ENCODE data around the gene SLC40A1.
"Not testable (repeated sequence)": the region's sequence is repeated elsewhere in the genome, so short reads cannot be mapped to it uniquely, and the experiment has no call there.

Gene SLC40A1

GRCh38 chr2:189580658-189581353 is at the start of gene SLC40A1:
SLC40A1 (minus strand) TSS chr2:189580786; CDS start chr2:189580460, 326 bp downstream.
- DNase-seq (ENCODE audit: low spot score) (no peak), FAIRE-seq (no peak)

GRCh38 chr2:189629531-189630453 is 49.2 kb upstream of the SLC40A1 start:
- FAIRE-seq (no peak), DNase-seq (ENCODE audit: low spot score) (no peak)

- FAIRE-seq (no peak), DNase-seq (ENCODE audit: low spot score) (no peak)
These were observed 48.4 kb upstream of the SLC40A1 start for GRCh38 chr2:189628817-189629530.

- FAIRE-seq, result no peak
These were observed 47.2 kb upstream of the SLC40A1 start for GRCh38 chr2:189627789-189628188.

GRCh38 chr2:189625636-189626035 is 45.0 kb upstream of the SLC40A1 start:
- DNase-seq (ENCODE audit: low spot score), result no peak
- FAIRE-seq, result no peak

More at GRCh38 chr2:189627789-189628188, 47.2 kb upstream of the SLC40A1 start:
- DNase-seq (ENCODE audit: low spot score), result no peak

GRCh38 chr2:189624648-189625355 is 44.2 kb upstream of the SLC40A1 start:
- DNase-seq (ENCODE audit: low spot score) (no peak), FAIRE-seq (no peak)

- FAIRE-seq (no peak), DNase-seq (ENCODE audit: low spot score) (no peak)
These were observed 42.5 kb upstream of the SLC40A1 start for GRCh38 chr2:189623049-189623448.

- no peak for FAIRE-seq
- no peak for DNase-seq (ENCODE audit: low spot score)
These were observed 41.2 kb upstream of the SLC40A1 start for GRCh38 chr2:189621781-189622180.

GRCh38 chr2:189618197-189618596 is 37.6 kb upstream of the SLC40A1 start:
- no peak for FAIRE-seq
- no peak for DNase-seq (ENCODE audit: low spot score)

- FAIRE-seq, result no peak
- no peak for DNase-seq (ENCODE audit: low spot score)
These were observed 34.0 kb upstream of the SLC40A1 start for GRCh38 chr2:189614585-189614984.

GRCh38 chr2:189613650-189614420 is 33.2 kb upstream of the SLC40A1 start:
- no peak for DNase-seq (ENCODE audit: low spot score)

GRCh38 chr2:189613077-189613636 is 32.6 kb upstream of the SLC40A1 start:
- DNase-seq (ENCODE audit: low spot score) (no peak), FAIRE-seq (no peak)

More at GRCh38 chr2:189613650-189614420, 33.2 kb upstream of the SLC40A1 start:
- no peak for FAIRE-seq

- DNase-seq (ENCODE audit: low spot score), result no peak
- FAIRE-seq, result no peak
These were observed 30.1 kb upstream of the SLC40A1 start for GRCh38 chr2:189610700-189611099.

GRCh38 chr2:189609853-189610252 is 29.3 kb upstream of the SLC40A1 start:
- FAIRE-seq, result no peak
- DNase-seq (ENCODE audit: low spot score), result no peak

- no peak for DNase-seq (ENCODE audit: low spot score)
- no peak for FAIRE-seq
These were observed 28.8 kb upstream of the SLC40A1 start for GRCh38 chr2:189609423-189609816.

GRCh38 chr2:189608795-189609422 is 28.3 kb upstream of the SLC40A1 start:
- FAIRE-seq, result no peak
- no peak for DNase-seq (ENCODE audit: low spot score)

- no peak for FAIRE-seq
- no peak for DNase-seq (ENCODE audit: low spot score)
These were observed 27.6 kb upstream of the SLC40A1 start for GRCh38 chr2:189608170-189608569.

GRCh38 chr2:189602233-189602632 is 21.6 kb upstream of the SLC40A1 start:
- DNase-seq (ENCODE audit: low spot score) (no peak), FAIRE-seq (no peak)

- DNase-seq (ENCODE audit: low spot score); FAIRE-seq: not testable (repeated sequence)
These were observed 21.1 kb upstream of the SLC40A1 start for GRCh38 chr2:189601652-189602051.

All from RCC 7860 (cell line).